ENCODE results near the gene AQP6.

DNA sequence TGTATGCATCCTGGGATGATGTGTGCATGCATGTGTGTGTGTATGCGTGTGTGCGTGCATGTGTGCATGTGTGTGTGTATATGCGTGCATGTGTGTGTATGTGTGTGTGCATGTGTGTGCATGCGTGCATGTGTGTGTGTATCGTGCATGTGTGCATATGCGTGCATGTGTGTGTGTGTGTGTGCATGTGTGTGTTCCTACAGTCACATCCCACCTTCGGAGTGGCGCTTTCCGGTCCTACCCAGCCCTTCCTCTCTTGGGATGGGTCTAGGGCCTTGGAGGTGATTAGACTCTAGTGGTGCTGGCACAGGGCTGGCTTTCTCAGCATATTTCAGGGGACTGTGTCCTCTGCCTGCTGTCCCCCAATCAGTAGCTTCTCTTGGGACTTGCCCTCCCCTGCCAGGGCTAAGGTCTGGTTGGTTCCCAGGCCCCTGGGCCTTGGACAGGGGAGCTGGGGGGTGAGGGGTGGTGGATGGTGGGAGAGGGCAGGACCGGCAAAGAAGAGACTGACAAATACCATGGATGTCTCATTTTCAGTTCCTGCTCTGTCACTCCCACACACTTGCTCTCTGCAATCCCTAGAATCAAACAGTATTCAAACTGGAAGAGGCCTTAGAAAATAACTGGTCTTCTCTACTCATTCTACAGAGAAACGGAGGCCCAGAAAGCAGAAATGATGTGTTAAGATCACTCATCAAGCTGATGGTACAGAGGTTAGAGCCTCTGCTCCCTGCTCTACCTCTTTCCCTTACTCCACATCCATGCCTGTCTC is 47.1 kb upstream of the AQP6 start:
- TF ChIP-seq CTCF (IDR thresholded peaks at IDR 0.05; ENCODE audit: borderline replicate concordance, extremely low read depth, low read length, poor library complexity, severe bottlenecking) = no peak
- no peak for TF ChIP-seq EZH2 (IDR thresholded peaks at IDR 0.05; ENCODE audit: borderline replicate concordance, low read depth, low read length, severe bottlenecking)
